Mesothelial cell of epicardium (in vitro differentiated cells): ENCODE results near the gene RPP25. TPM values are rescaled to one million over a fixed set of nuclear protein-coding genes. Genes with fewer than 3 reads are reported as not detected.

Experiments used
- DNase-seq, 2 experiments: peaks; one replicate each; pipeline ENCODE4 v3.0.0; 2021; ENCODE audit warnings: low spot score in 2 of 2; ENCODE audit not compliant: unreplicated experiment in 2 of 2
- H3K27ac Mint-ChIP-seq: 2 replicates; pipeline ENCODE4 v1.8.0; 2021; ENCODE audit warnings: mixed read lengths
- H3K27me3 Mint-ChIP-seq: 2 replicates; pipeline ENCODE4 v1.8.0; 2021; ENCODE audit warnings: low read depth, mixed read lengths
- H3K36me3 Mint-ChIP-seq: 2 replicates; pipeline ENCODE4 v1.8.0; 2021; ENCODE audit warnings: mixed read lengths
- H3K4me1 Mint-ChIP-seq: 2 replicates; pipeline ENCODE4 v1.8.0; 2021; ENCODE audit warnings: mixed read lengths
- H3K4me3 Mint-ChIP-seq: 2 replicates; pipeline ENCODE4 v1.8.0; 2021; ENCODE audit warnings: mild to moderate bottlenecking, moderate library complexity, mixed read lengths
- H3K9me3 Mint-ChIP-seq: 2 replicates; pipeline ENCODE4 v1.8.0; 2021; ENCODE audit warnings: mixed read lengths
- total RNA-seq: library from RNA; stranded (reverse); gene quantifications from 3 replicates; pipeline ENCODE4 v1.2.1, GENCODE V29; 2021
- TF ChIP-seq, protein P1 (sequence below): fragments of 200-600 bp; sonication (generic); IDR thresholded peaks from one replicate; pipeline ENCODE4 v1.5.0; 2021; ENCODE audit warnings: antibody characterized with exemption; ENCODE audit not compliant: unreplicated experiment

Gene RPP25
- total RNA-seq, 1 donor from 2014 or later: 3.8 TPM

- DNase-seq: peak in 1 of 2 experiments; percentile 44
- Mint-ChIP-seq H3K27ac (no peak overlapping the region), H3K4me3 (peak overlapping the region; percentile 75), H3K4me1 (peaks cover 9% of the 10 kb centered on the region), H3K36me3 (peaks cover 8% of the 10 kb centered on the region), H3K9me3 (peaks cover 7% of the 10 kb centered on the region), H3K27me3 (peaks cover 31% of the 10 kb centered on the region)
- TF ChIP-seq, protein P1, sequence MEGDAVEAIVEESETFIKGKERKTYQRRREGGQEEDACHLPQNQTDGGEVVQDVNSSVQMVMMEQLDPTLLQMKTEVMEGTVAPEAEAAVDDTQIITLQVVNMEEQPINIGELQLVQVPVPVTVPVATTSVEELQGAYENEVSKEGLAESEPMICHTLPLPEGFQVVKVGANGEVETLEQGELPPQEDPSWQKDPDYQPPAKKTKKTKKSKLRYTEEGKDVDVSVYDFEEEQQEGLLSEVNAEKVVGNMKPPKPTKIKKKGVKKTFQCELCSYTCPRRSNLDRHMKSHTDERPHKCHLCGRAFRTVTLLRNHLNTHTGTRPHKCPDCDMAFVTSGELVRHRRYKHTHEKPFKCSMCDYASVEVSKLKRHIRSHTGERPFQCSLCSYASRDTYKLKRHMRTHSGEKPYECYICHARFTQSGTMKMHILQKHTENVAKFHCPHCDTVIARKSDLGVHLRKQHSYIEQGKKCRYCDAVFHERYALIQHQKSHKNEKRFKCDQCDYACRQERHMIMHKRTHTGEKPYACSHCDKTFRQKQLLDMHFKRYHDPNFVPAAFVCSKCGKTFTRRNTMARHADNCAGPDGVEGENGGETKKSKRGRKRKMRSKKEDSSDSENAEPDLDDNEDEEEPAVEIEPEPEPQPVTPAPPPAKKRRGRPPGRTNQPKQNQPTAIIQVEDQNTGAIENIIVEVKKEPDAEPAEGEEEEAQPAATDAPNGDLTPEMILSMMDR: no peak
Observed at GRCh38 chr15:74995779-74996765, 39.5 kb upstream of the RPP25 start.

DNA sequence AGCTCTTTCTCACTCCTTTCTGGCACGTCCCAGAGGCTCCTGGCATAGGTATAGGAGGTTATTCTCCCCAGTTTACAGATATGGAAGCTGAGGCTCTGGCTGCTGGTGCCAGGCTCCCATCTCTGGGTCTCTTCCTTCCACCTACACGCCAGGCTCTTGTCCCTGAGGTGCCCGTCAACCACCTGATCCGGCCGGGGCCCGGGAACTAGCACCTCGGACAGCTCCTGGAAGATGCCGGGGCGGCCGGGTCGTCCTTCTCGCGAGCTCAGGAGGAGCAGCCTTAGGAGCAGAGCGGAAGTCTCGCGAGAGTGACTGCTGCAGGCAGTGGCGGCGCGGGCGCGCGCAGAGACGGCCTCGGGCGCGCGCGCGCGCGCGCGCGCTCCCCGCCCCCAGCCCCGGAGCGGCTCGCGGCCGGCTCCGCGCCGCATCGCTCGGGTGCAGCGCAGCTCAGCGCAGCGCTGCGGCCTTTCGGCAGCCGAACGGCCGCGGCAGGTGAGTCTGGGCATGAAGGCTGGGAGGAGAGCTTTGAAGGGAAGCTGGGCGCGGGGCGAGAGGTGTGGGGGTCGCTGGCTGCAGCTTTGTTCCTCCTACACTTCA lies 38.7 kb upstream of the RPP25 start, which contains the start of gene SCAMP5:
Gene SCAMP5 (plus strand): TSS at position 382 of the 597 bp plus-strand sequence. CDS start 16,277 bp downstream, outside the sequence.
- TF ChIP-seq, protein P1: no peak
- H3K27ac Mint-ChIP-seq: no peak within 1 kb of the TSS

GRCh38 chr15:74994685-74995084 lies 38.1 kb upstream of the RPP25 start:
- DNase-seq: no peak
- peak overlapping the region; percentile 75 for H3K4me3 Mint-ChIP-seq
- peaks cover 9% of the 10 kb centered on the region for H3K4me1 Mint-ChIP-seq
- H3K27me3 Mint-ChIP-seq: peaks cover 39% of the 10 kb centered on the region
- H3K27ac Mint-ChIP-seq: no peak overlapping the region
- TF ChIP-seq, protein P1: no peak
- H3K9me3 Mint-ChIP-seq: peaks cover 7% of the 10 kb centered on the region
- peaks cover 7% of the 10 kb centered on the region for H3K36me3 Mint-ChIP-seq

More for the DNA sequence above, 38.7 kb upstream of the RPP25 start, which contains the start of gene SCAMP5:
- Mint-ChIP-seq H3K4me1 (peaks cover 9% of the 10 kb centered on the region), H3K36me3 (peaks cover 8% of the 10 kb centered on the region), H3K4me3 (peak within 1 kb of the TSS; percentile 75), H3K9me3 (peaks cover 7% of the 10 kb centered on the region), H3K27me3 (peaks cover 37% of the 10 kb centered on the region)
- peak; percentile 97 for DNase-seq

DNA sequence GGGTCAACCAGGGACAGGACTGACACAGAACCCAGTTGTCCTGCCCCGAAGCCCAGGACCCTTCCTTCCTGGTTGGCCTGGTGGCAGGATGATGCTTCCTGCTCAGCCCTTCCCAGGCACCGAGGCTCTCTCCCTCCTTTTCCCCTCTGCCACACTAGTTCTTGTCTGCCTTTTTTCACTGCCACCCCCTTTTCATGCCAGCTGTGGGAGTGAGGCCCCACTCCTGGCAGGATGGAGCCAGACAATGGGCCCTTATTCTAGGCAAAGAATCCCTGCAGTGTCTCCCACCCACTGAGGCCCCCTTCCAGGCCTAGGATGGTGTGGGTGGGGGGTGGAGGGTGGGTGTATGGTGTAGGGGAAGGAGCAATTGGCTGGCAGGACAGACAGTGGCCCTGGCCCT lies 37.7 kb upstream of the RPP25 start:
- Mint-ChIP-seq H3K27me3 (peaks cover 43% of the 10 kb centered on the region), H3K27ac (no peak overlapping the region), H3K9me3 (peaks cover 7% of the 10 kb centered on the region), H3K4me3 (no peak overlapping the region), H3K36me3 (peaks cover 6% of the 10 kb centered on the region), H3K4me1 (peaks cover 9% of the 10 kb centered on the region)
- DNase-seq: no peak
- TF ChIP-seq, protein P1: no peak

DNA sequence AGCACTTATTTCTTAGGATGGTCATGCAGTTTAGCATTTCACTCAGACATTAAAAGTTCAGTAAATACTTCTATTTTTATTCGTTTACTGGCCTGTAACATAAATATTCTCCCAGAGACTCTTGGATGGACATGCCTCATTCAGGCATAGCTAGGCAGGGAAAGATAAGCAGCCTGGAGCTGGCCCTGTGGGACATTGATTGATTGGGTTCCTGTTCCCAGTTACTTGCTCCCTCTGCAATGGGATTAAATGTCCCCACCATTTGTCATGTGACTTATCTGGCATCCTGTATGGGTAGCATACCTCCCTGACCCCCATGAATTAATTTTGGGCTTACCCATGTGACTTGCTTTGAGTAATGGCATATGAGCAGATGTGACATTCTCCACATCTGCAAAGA lies 36.0 kb upstream of the RPP25 start:
- H3K4me1 Mint-ChIP-seq: peaks cover 9% of the 10 kb centered on the region
- peaks cover 5% of the 10 kb centered on the region for H3K36me3 Mint-ChIP-seq
- TF ChIP-seq, protein P1: no peak
- H3K4me3 Mint-ChIP-seq: no peak overlapping the region
- H3K9me3 Mint-ChIP-seq: peaks cover 5% of the 10 kb centered on the region
- no peak overlapping the region for H3K27ac Mint-ChIP-seq
- H3K27me3 Mint-ChIP-seq: peaks cover 46% of the 10 kb centered on the region
- no peak for DNase-seq
